GM12873 (cell line): ENCODE data around the gene RBFOX2.

Experiments
- CTCF ChIP-seq: IDR thresholded peaks from 2 replicates; pipeline ENCODE4 v1.5.1; 2012; ENCODE audit warnings: low read depth, mild to moderate bottlenecking, moderate library complexity, low read length, control low read depth; ENCODE audit not compliant: insufficient read depth; ENCODE audit errors: missing control alignments

RBFOX2 gene

GRCh38 chr22:36028646-36029405 lies at the start of gene RBFOX2:
Gene RBFOX2 (minus strand): TSS chr22:36028824. CDS start chr22:36028425, 399 bp downstream.
- no peak for TF ChIP-seq CTCF

GRCh38 chr22:36077271-36077670 lies 48.6 kb upstream of the RBFOX2 start:
- no peak for TF ChIP-seq CTCF

GRCh38 chr22:36075724-36076123 lies 47.1 kb upstream of the RBFOX2 start:
- TF ChIP-seq CTCF: no peak

- TF ChIP-seq CTCF: no peak
Observed at GRCh38 chr22:36075230-36075629, 46.6 kb upstream of the RBFOX2 start.

- TF ChIP-seq CTCF: no peak
Observed at GRCh38 chr22:36073476-36073875, 44.9 kb upstream of the RBFOX2 start.

GRCh38 chr22:36069368-36069767 lies 40.7 kb upstream of the RBFOX2 start:
- no peak for TF ChIP-seq CTCF

GRCh38 chr22:36068776-36069344 lies 40.2 kb upstream of the RBFOX2 start:
- TF ChIP-seq CTCF: no peak
